Neural crest cell (in vitro differentiated cells): ENCODE results near the gene ABHD16B. TPM values are rescaled to one million over a fixed set of nuclear protein-coding genes. Genes with fewer than 3 reads are reported as not detected.
A peak's percentile ranks its signal among the peaks of the same experiment; 100 is the strongest.

Experiments used
- DNase-seq: peaks from one replicate; pipeline ENCODE4 v3.0.0; 2021; ENCODE audit warnings: low read depth, mixed read lengths, low spot score
- H3K27ac Mint-ChIP-seq: one replicate; pipeline ENCODE4 v1.8.0; 2021; ENCODE audit warnings: mild to moderate bottlenecking, mixed read lengths; ENCODE audit not compliant: unreplicated experiment
- H3K27me3 Mint-ChIP-seq: 2 replicates; pipeline ENCODE4 v1.8.0; 2021; ENCODE audit warnings: low read depth, mild to moderate bottlenecking, mixed read lengths
- H3K36me3 Mint-ChIP-seq: 2 replicates; pipeline ENCODE4 v1.8.0; 2021; ENCODE audit warnings: low read depth, mild to moderate bottlenecking, mixed read lengths
- H3K4me1 Mint-ChIP-seq: 2 replicates; pipeline ENCODE4 v1.8.0; 2021; ENCODE audit warnings: mixed read lengths
- H3K4me3 Mint-ChIP-seq: one replicate; pipeline ENCODE4 v1.8.0; 2021; ENCODE audit warnings: mild to moderate bottlenecking, mixed read lengths
- H3K9me3 Mint-ChIP-seq: 2 replicates; pipeline ENCODE4 v1.8.0; 2021; ENCODE audit warnings: mixed read lengths
- total RNA-seq: library from RNA; stranded (reverse); gene quantifications from 2 replicates; pipeline ENCODE4 v1.2.1, GENCODE V29; 2021
- TF ChIP-seq, protein P1 (sequence below): fragments of 200-600 bp; sonication (generic); conservative IDR thresholded peaks from 2 replicates; pipeline ENCODE4 v1.5.0; 2021; ENCODE audit warnings: antibody characterized with exemption, mild to moderate bottlenecking

Gene ABHD16B
- total RNA-seq, 1 donor from 2014 or later, result not detected

DNA sequence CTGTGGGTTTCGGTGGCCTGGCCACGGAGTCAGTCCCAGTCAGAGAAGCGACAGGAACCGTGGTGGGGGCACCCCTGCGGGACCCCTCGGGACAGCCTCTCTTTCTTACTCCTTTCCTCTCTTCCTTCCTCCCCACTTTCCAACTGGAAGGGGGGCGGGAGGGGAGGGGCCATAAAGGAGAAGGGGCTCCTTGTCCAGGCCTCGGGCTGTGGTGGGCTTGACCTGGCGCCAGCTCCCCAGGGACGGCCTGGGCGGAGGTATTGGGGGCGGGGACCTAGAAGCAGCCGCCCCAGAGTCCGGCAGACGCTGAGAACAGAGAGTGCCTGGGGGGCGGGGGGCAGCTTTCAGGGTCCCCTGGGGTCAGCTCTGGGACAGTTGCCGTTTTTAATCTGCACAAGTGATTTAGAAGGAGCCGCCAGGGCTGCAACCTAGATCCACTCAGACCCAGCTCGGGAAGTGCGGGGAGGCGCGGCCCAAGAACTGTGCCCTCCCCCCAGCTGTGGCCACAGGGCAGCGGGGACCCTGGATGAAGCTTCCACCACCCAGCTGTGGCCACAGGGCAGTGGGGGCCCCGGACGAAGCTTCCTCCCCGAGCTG lies 6.4 kb upstream of the ABHD16B start:
- no peaks in the 10 kb centered on the region for H3K36me3 Mint-ChIP-seq
- TF ChIP-seq, protein P1, sequence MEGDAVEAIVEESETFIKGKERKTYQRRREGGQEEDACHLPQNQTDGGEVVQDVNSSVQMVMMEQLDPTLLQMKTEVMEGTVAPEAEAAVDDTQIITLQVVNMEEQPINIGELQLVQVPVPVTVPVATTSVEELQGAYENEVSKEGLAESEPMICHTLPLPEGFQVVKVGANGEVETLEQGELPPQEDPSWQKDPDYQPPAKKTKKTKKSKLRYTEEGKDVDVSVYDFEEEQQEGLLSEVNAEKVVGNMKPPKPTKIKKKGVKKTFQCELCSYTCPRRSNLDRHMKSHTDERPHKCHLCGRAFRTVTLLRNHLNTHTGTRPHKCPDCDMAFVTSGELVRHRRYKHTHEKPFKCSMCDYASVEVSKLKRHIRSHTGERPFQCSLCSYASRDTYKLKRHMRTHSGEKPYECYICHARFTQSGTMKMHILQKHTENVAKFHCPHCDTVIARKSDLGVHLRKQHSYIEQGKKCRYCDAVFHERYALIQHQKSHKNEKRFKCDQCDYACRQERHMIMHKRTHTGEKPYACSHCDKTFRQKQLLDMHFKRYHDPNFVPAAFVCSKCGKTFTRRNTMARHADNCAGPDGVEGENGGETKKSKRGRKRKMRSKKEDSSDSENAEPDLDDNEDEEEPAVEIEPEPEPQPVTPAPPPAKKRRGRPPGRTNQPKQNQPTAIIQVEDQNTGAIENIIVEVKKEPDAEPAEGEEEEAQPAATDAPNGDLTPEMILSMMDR, result no peak
- peaks cover 39% of the 10 kb centered on the region for H3K4me1 Mint-ChIP-seq
- no peak overlapping the region for H3K27ac Mint-ChIP-seq
- H3K4me3 Mint-ChIP-seq, result peak overlapping the region; percentile 41
- no peaks in the 10 kb centered on the region for H3K9me3 Mint-ChIP-seq
- peaks cover 2% of the 10 kb centered on the region for H3K27me3 Mint-ChIP-seq
- no peak for DNase-seq

DNA sequence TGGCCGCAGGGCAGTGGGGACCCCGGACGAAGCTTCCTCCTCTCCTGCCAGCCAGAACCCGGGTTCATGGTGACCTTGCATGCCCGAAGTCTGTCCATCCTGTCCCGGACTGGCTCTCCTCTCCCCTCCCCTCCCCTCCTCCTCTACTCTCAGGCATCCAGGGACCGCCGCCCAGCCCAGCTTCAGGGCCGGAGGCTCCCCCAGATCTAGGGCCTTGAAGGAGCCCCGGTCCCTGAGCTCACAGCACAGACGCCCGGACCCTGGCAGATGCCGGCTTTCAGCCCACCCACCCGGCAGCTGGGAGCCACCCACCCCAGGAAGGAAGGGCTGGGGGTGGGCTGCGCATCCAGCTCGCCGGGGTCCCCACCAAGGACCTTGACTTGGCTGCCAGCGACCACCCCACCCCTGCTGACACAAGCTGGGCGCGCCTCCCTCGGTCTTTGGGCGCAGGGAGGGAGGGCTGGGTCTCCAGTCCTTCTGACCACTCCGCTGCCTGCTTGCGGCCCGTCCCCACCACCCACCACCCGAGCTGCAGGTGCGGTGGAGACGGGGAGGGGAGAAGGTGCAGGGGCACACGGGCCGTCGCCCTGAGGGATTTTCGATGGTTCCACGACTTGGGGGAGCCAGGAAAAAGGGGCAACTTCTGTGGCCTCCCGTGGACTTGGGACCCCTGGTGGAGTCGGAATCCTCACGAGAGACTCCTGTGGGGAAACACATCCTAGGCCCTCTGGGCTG lies 5.8 kb upstream of the ABHD16B start:
- DNase-seq, result no peak
- Mint-ChIP-seq H3K4me1 (peaks cover 39% of the 10 kb centered on the region), H3K9me3 (no peaks in the 10 kb centered on the region), H3K4me3 (no peak overlapping the region), H3K27ac (no peak overlapping the region), H3K27me3 (peaks cover 2% of the 10 kb centered on the region), H3K36me3 (no peaks in the 10 kb centered on the region)
- TF ChIP-seq, protein P1, result no peak

DNA sequence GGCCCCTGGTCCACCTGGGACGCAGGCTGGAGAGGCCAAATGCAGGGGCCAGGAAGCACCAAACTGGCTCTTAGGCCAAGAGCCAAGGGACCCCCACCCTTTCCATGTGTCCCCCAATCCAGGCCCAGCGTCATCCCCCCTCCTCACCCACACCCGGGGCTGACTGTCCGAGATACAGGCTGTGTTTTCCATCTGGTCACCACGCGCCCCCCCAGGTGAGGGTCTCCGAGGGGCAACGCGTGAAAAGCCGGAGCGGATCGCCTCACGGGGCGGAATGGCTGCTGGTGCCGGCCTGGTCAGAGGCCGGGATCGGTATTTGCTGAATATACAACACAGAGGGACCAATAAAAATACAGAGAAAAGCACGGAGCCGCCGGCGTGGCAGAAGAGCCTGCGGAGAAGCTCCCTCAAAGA lies 5.2 kb upstream of the ABHD16B start:
- no peaks in the 10 kb centered on the region for H3K36me3 Mint-ChIP-seq
- H3K27me3 Mint-ChIP-seq, result peaks cover 2% of the 10 kb centered on the region
- TF ChIP-seq, protein P1, result no peak
- peak overlapping the region; percentile 62 for H3K4me3 Mint-ChIP-seq
- no peaks in the 10 kb centered on the region for H3K9me3 Mint-ChIP-seq
- DNase-seq, result no peak
- H3K4me1 Mint-ChIP-seq, result peaks cover 38% of the 10 kb centered on the region
- no peak overlapping the region for H3K27ac Mint-ChIP-seq

DNA sequence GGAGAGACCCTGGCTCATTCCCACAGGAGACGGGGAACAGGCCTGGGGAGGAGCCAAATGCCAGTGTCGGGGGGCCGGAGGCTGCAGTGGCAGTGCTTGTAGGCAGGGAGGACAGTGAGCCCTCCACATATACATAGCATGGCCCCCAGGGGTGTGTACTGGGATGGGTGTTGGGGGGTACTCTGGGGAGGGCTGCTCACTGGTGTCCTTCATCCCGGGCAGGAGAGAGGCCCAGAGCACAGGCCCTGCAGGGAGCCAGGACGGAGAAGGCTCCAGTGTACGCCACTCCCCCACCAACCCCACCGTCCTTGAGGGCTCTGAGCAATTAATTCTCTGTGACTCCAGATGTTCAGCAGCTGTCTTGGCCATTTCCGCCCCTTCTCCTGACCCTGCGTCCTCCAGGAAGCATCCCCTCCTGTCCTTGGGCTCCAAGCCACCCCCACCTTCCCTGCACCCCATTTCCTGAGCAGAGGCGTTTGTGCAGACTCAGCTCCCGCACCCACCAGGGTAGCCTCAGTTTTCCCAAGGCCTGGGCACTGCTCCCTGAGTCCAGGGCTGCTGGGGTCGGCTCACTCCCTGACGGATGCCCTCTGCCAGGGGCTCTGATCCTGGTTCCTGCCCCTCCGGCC lies 3.4 kb upstream of the ABHD16B start:
- peaks cover 2% of the 10 kb centered on the region for H3K27me3 Mint-ChIP-seq
- TF ChIP-seq, protein P1, result no peak
- no peaks in the 10 kb centered on the region for H3K36me3 Mint-ChIP-seq
- peak overlapping the region; percentile 62 for H3K27ac Mint-ChIP-seq
- DNase-seq, result no peak
- peaks cover 35% of the 10 kb centered on the region for H3K4me1 Mint-ChIP-seq
- peak overlapping the region; percentile 80 for H3K4me3 Mint-ChIP-seq
- H3K9me3 Mint-ChIP-seq, result no peaks in the 10 kb centered on the region

DNA sequence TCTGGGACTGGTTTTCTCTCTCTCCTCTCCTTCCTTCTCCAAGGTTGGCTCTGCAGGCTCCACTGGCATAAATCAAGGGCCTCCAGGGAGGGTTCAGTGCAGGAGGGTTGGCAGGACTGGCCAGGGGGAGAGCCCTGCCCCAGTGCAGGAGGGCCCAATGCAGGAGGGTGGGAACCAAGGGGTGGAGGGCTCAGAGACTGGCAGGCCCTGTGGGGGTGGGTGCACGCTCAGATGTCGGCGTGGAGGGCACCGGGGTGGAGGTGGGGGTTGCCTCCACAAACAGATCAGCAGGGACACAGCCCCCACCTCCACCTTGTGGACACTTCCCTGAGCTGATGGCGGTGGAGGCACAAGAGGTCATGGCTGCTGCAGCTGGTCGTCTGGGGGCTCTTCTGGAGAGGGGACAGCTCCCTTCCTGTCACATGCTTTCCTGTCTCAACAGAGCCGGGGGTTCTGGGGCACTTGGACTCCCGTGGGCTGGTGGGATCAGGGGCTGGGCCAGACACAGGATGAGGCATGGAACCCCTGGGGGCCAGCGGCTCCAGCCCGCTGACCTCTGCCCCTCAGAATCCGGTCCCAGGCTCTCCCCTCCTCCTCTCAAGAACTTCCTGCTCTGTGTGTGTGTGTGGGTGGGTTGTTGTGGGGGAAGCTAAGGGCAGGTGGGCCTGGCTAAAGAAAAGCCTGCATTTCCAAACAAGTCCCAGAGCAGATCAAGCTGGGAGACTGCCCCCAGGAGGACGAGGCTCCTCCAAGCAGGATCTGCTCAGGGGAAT lies 2.7 kb upstream of the ABHD16B start:
- peak overlapping the region; percentile 81 for H3K27ac Mint-ChIP-seq
- H3K4me3 Mint-ChIP-seq, result peak overlapping the region; percentile 80
- H3K36me3 Mint-ChIP-seq, result peaks cover 2% of the 10 kb centered on the region
- no peak for DNase-seq
- H3K27me3 Mint-ChIP-seq, result peaks cover 2% of the 10 kb centered on the region
- no peaks in the 10 kb centered on the region for H3K9me3 Mint-ChIP-seq
- peaks cover 37% of the 10 kb centered on the region for H3K4me1 Mint-ChIP-seq
- TF ChIP-seq, protein P1, result peak; percentile 28
